Measurements from ENCODE around the gene IRGC.

The IRGC gene

GRCh38 chr19:43748685-43749084, 32.8 kb downstream of the IRGC start:
- no peaks in the 10 kb centered on the region for H3K9me3 ChIP-seq (ENCODE audit: control insufficient read depth, low read length)
- H3K4me3 ChIP-seq (ENCODE audit: low read depth, low read length), result no peak overlapping the region
- H3K9ac ChIP-seq, result no peak overlapping the region
- H3K4me1 ChIP-seq, result no peaks in the 10 kb centered on the region
- TF ChIP-seq, protein P1, sequence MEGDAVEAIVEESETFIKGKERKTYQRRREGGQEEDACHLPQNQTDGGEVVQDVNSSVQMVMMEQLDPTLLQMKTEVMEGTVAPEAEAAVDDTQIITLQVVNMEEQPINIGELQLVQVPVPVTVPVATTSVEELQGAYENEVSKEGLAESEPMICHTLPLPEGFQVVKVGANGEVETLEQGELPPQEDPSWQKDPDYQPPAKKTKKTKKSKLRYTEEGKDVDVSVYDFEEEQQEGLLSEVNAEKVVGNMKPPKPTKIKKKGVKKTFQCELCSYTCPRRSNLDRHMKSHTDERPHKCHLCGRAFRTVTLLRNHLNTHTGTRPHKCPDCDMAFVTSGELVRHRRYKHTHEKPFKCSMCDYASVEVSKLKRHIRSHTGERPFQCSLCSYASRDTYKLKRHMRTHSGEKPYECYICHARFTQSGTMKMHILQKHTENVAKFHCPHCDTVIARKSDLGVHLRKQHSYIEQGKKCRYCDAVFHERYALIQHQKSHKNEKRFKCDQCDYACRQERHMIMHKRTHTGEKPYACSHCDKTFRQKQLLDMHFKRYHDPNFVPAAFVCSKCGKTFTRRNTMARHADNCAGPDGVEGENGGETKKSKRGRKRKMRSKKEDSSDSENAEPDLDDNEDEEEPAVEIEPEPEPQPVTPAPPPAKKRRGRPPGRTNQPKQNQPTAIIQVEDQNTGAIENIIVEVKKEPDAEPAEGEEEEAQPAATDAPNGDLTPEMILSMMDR (IDR thresholded peaks at IDR 0.05), result no peak
- no peaks in the 10 kb centered on the region for H3K79me2 ChIP-seq
- H3K36me3 ChIP-seq (ENCODE audit: control insufficient read depth, insufficient read depth, low read length), result no peaks in the 10 kb centered on the region
- no peak overlapping the region for H3K4me2 ChIP-seq (ENCODE audit: low read length)
- no peak overlapping the region for H2AFZ ChIP-seq
- H3K27me3 ChIP-seq (ENCODE audit: control insufficient read depth, insufficient read depth, low read length), result no peaks in the 10 kb centered on the region
- no peak overlapping the region for H3K27ac ChIP-seq

- Histone ChIP-seq H3K4me1 (no peaks in the 10 kb centered on the region), H3K9me3 (ENCODE audit: control insufficient read depth, low read length) (no peaks in the 10 kb centered on the region), H2AFZ (no peak overlapping the region), H3K36me3 (ENCODE audit: control insufficient read depth, insufficient read depth, low read length) (no peaks in the 10 kb centered on the region), H3K27ac (no peak overlapping the region), H3K27me3 (ENCODE audit: control insufficient read depth, insufficient read depth, low read length) (no peaks in the 10 kb centered on the region), H3K4me2 (ENCODE audit: low read length) (no peak overlapping the region), H3K79me2 (no peaks in the 10 kb centered on the region), H3K9ac (no peak overlapping the region), H3K4me3 (ENCODE audit: low read depth, low read length) (no peak overlapping the region)
- TF ChIP-seq, protein P1 (IDR thresholded peaks at IDR 0.05), result no peak
Observed at GRCh38 chr19:43749152-43749551, 33.3 kb downstream of the IRGC start.

DNA sequence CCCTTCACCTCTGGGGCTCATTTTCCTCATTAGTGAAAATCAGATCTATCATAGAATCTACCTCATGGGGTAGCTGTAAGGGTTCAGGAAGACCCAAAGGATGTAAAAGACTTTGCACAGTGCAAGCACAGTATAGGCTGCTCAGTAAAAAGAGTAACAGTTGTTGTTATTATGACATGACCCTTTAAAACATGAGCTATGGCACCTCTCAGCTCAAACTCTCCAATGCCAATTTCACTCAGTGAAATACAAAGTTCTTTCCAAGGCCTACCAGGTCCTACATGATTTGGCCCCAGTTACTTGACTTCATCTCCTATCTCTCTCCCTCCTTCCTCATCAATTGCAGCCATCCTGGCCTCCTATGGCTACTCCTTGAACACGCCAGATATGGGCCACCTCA, 34.0 kb downstream of the IRGC start:
- no peak overlapping the region for H2AFZ ChIP-seq
- TF ChIP-seq, protein P1 (IDR thresholded peaks at IDR 0.05), result no peak
- H3K9me3 ChIP-seq (ENCODE audit: control insufficient read depth, low read length), result no peaks in the 10 kb centered on the region
- H3K27me3 ChIP-seq (ENCODE audit: control insufficient read depth, insufficient read depth, low read length), result no peaks in the 10 kb centered on the region
- no peak overlapping the region for H3K4me2 ChIP-seq (ENCODE audit: low read length)
- no peak overlapping the region for H3K27ac ChIP-seq
- H3K79me2 ChIP-seq, result no peaks in the 10 kb centered on the region
- no peak overlapping the region for H3K9ac ChIP-seq
- H3K4me1 ChIP-seq, result no peaks in the 10 kb centered on the region
- no peak overlapping the region for H3K4me3 ChIP-seq (ENCODE audit: low read depth, low read length)
- H3K36me3 ChIP-seq (ENCODE audit: control insufficient read depth, insufficient read depth, low read length), result no peaks in the 10 kb centered on the region

GRCh38 chr19:43751466-43752220, 35.8 kb downstream of the IRGC start:
- Histone ChIP-seq H3K36me3 (ENCODE audit: control insufficient read depth, insufficient read depth, low read length) (no peaks in the 10 kb centered on the region), H3K27ac (no peak overlapping the region), H3K4me3 (ENCODE audit: low read depth, low read length) (no peak overlapping the region), H3K4me2 (ENCODE audit: low read length) (no peak overlapping the region), H3K9ac (no peak overlapping the region), H3K79me2 (no peaks in the 10 kb centered on the region), H3K4me1 (no peaks in the 10 kb centered on the region), H2AFZ (no peak overlapping the region), H3K27me3 (ENCODE audit: control insufficient read depth, insufficient read depth, low read length) (no peaks in the 10 kb centered on the region), H3K9me3 (ENCODE audit: control insufficient read depth, low read length) (no peaks in the 10 kb centered on the region)
- TF ChIP-seq, protein P1 (IDR thresholded peaks at IDR 0.05), result no peak

DNA sequence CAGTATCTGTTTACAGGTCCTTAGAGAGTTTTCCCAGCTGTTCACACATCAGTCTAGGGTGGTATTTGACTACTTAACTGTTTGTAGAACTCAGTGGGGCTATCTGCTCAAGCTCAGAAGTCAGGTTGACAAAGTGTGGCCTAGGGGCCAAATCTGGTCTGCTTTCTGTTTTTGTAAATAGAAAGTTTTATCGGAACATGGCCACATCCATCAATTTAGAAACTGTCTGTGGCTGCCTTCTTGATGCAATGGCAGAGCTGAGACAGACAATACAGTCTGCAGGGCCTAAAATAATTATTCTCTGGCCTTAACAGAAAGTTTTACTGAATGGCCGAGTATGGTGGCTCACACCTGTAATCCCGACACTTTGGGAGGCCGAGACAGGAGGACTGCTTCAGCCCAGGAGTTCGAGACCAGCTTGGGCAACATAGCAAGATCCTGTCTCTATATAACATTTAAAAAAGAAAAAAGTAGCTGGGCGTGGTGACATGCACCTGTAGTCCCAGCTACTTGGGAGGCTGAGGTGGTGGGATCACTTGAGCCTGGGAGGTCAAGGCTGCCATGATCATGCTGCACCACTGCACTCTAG, 36.5 kb downstream of the IRGC start:
- Histone ChIP-seq H3K9me3 (ENCODE audit: control insufficient read depth, low read length) (no peaks in the 10 kb centered on the region), H2AFZ (no peak overlapping the region), H3K4me3 (ENCODE audit: low read depth, low read length) (no peak overlapping the region), H3K27me3 (ENCODE audit: control insufficient read depth, insufficient read depth, low read length) (no peaks in the 10 kb centered on the region), H3K4me2 (ENCODE audit: low read length) (no peak overlapping the region), H3K36me3 (ENCODE audit: control insufficient read depth, insufficient read depth, low read length) (no peaks in the 10 kb centered on the region), H3K4me1 (no peaks in the 10 kb centered on the region), H3K27ac (no peak overlapping the region), H3K9ac (no peak overlapping the region), H3K79me2 (no peaks in the 10 kb centered on the region)
- TF ChIP-seq, protein P1 (IDR thresholded peaks at IDR 0.05), result no peak
